SU-DHL-6 (cell line): ENCODE results near the gene MATN1.

Experiments
- H2AFZ ChIP-seq: fragments of 200-600 bp; sonication (generic); 2 replicates; pipeline ENCODE4 v1.6.1; 2014; ENCODE audit warnings: low read depth, mild to moderate bottlenecking, moderate library complexity, mixed read lengths, antibody characterized with exemption, low read length; ENCODE audit not compliant: severe bottlenecking
- H3F3A ChIP-seq: fragments of 200-600 bp; shearing (Covaris generic); 2 replicates; pipeline ENCODE4 v1.6.0; 2016; ENCODE audit warnings: antibody characterized with exemption, mild to moderate bottlenecking; ENCODE audit not compliant: insufficient read depth
- H3K27ac ChIP-seq: fragments of 200-600 bp; sonication (generic); 2 replicates; pipeline ENCODE4 v1.5.1; 2016; ENCODE audit warnings: low read depth, mild to moderate bottlenecking, low read length, moderate library complexity, mixed read lengths
- H3K27me3 ChIP-seq: fragments of 200-600 bp; sonication (generic), shearing (Covaris generic); 2 replicates; pipeline ENCODE4 v1.6.0; 2014; ENCODE audit warnings: mild to moderate bottlenecking, low read length
- H3K36me3 ChIP-seq: fragments of 200-600 bp; sonication (generic); 2 replicates; pipeline ENCODE4 v1.6.1; 2014; ENCODE audit warnings: mild to moderate bottlenecking, low read length, mixed read lengths
- H3K4me2 ChIP-seq: fragments of 300-600, 200-600 bp; shearing (Covaris generic), sonication (generic); 2 replicates; pipeline ENCODE4 v1.6.0; 2014; ENCODE audit warnings: low read length, low read depth, mild to moderate bottlenecking; ENCODE audit not compliant: poor library complexity, severe bottlenecking
- H3K4me3 ChIP-seq: fragments of 200-600 bp; sonication (generic); 2 replicates; pipeline ENCODE4 v1.5.1; 2014; ENCODE audit warnings: antibody characterized with exemption, low read length, mild to moderate bottlenecking, mixed read lengths; ENCODE audit not compliant: insufficient read depth, poor library complexity, severe bottlenecking
- H3K79me2 ChIP-seq: fragments of 200-600 bp; sonication (generic); 2 replicates; pipeline ENCODE4 v1.6.1; 2014; ENCODE audit warnings: mild to moderate bottlenecking, low read length, moderate library complexity; ENCODE audit not compliant: insufficient read depth
- H3K9ac ChIP-seq: fragments of 200-600 bp; sonication (generic); 2 replicates; pipeline ENCODE4 v1.7.0; 2014; ENCODE audit warnings: mild to moderate bottlenecking, low read length
- H3K9me2 ChIP-seq: fragments of 200-600 bp; sonication (generic); replicated peaks from 2 replicates; pipeline ENCODE4 v1.6.1; 2014; ENCODE audit warnings: low read length; ENCODE audit not compliant: insufficient read depth
- H3K9me3 ChIP-seq: fragments of 200-600 bp; sonication (generic); 2 replicates; pipeline ENCODE4 v1.6.1; 2014; ENCODE audit warnings: low read length, mixed read lengths; ENCODE audit not compliant: insufficient read depth
- H4K20me1 ChIP-seq: fragments of 200-600 bp; sonication (generic); 2 replicates; pipeline ENCODE4 v1.6.1; 2014; ENCODE audit warnings: low read depth, mild to moderate bottlenecking, antibody characterized with exemption, low read length, moderate library complexity, mixed read lengths
- CTCF ChIP-seq: fragments of 200-600 bp; sonication (generic); IDR thresholded peaks from one replicate; pipeline ENCODE4 v1.5.1; 2017; ENCODE audit warnings: antibody characterized with exemption, mild to moderate bottlenecking, low read length, moderate library complexity; ENCODE audit not compliant: insufficient read depth, poor library complexity, severe bottlenecking
- EZH2phosphoT487 ChIP-seq: fragments of 200-600 bp; sonication (generic), shearing (Covaris generic); conservative IDR thresholded peaks from 2 replicates; pipeline ENCODE4 v1.6.1; 2018; ENCODE audit warnings: mild to moderate bottlenecking, antibody characterized with exemption, low read length, moderate library complexity, mixed read lengths

MATN1 gene

GRCh38 chr1:30661311-30661710 lies 62.1 kb downstream of the MATN1 start:
- H3K36me3 ChIP-seq = no peaks in the 10 kb centered on the region
- no peak overlapping the region for H3K9ac ChIP-seq
- H3K9me2 ChIP-seq = no peaks in the 10 kb centered on the region
- H3K27ac ChIP-seq = no peak overlapping the region
- no peaks in the 10 kb centered on the region for H3K9me3 ChIP-seq
- no peak overlapping the region for H3K4me3 ChIP-seq
- H3K4me2 ChIP-seq = no peak overlapping the region
- no peaks in the 10 kb centered on the region for H3K27me3 ChIP-seq
- no peaks in the 10 kb centered on the region for H3F3A ChIP-seq
- no peaks in the 10 kb centered on the region for H3K79me2 ChIP-seq
- H2AFZ ChIP-seq = no peak overlapping the region
- H4K20me1 ChIP-seq = no peaks in the 10 kb centered on the region
- TF ChIP-seq CTCF = no peak
- TF ChIP-seq EZH2phosphoT487 = no peak
